HCT116 (cell line): ENCODE data around the gene WFDC8.

ENCODE experiments used
- ATF3 ChIP-seq: IDR thresholded peaks from 2 replicates; pipeline ENCODE4 v1.6.1; 2012
- CTCF ChIP-seq, 3 experiments: fragments of 200-600 bp in 1 of 3; sonication (generic) in 1 of 3; IDR thresholded peaks in 2 of 3; conservative IDR thresholded peaks in 1 of 3; 2 replicates each; pipeline ENCODE4 v1.5.1; 2012 to 2017; ENCODE audit warnings: low read depth in 2 of 3, low read length in 2 of 3, antibody characterized with exemption in 1 of 3, borderline replicate concordance in 1 of 3, control low read depth in 1 of 3, mild to moderate bottlenecking in 1 of 3, mixed read lengths in 1 of 3, mixed run types in 1 of 3, moderate library complexity in 1 of 3; ENCODE audit not compliant: insufficient read depth in 1 of 3
- EZH2 ChIP-seq: fragments of 200-600 bp; sonication (generic); IDR thresholded peaks from 2 replicates; pipeline ENCODE4 v1.6.1; 2017; ENCODE audit warnings: antibody characterized with exemption, mixed run types
- EZH2phosphoT487 ChIP-seq: fragments of 200-600 bp; IDR thresholded peaks from 2 replicates; pipeline ENCODE4 v1.6.1; 2018; ENCODE audit warnings: antibody characterized with exemption, borderline replicate concordance
- FOSL1 ChIP-seq: IDR thresholded peaks from 2 replicates; pipeline ENCODE4 v1.6.1; 2012; ENCODE audit warnings: low read depth
- POLR2A ChIP-seq: IDR thresholded peaks from 2 replicates; pipeline ENCODE4 v1.7.0; 2011; ENCODE audit warnings: borderline replicate concordance; ENCODE audit not compliant: insufficient read depth, insufficient read length; ENCODE audit errors: extremely low read depth
- POLR2AphosphoS5 ChIP-seq: IDR thresholded peaks from 2 replicates; pipeline ENCODE4 v1.6.1; 2011; ENCODE audit warnings: mild to moderate bottlenecking, low read depth, low read length, moderate library complexity
- SIN3A ChIP-seq: IDR thresholded peaks from 2 replicates; pipeline ENCODE4 v1.6.1; 2012; ENCODE audit warnings: low read depth
- TCF7L2 ChIP-seq: IDR thresholded peaks from 2 replicates; pipeline ENCODE4 v1.7.0; 2011; ENCODE audit warnings: borderline replicate concordance, inconsistent platforms; ENCODE audit not compliant: insufficient read depth, insufficient read length; ENCODE audit errors: extremely low read depth
- TF ChIP-seq, protein P1 (sequence below): IDR thresholded peaks from 2 replicates; pipeline ENCODE4 v1.6.1; 2012

GRCh38 chr20:45589725-45590124 is 10.6 kb upstream of the WFDC8 start:
- no peak for TF ChIP-seq CTCF (IDR thresholded peaks at IDR 0.05 in 2 of 3, conservative IDR thresholded peaks at IDR 0.05 in 1 of 3; ENCODE audit: borderline replicate concordance in 1 of 3, insufficient read depth in 1 of 3, low read depth in 2 of 3, low read length in 2 of 3)
- TF ChIP-seq TCF7L2: no peak
- TF ChIP-seq, protein P1, sequence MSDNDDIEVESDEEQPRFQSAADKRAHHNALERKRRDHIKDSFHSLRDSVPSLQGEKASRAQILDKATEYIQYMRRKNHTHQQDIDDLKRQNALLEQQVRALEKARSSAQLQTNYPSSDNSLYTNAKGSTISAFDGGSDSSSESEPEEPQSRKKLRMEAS: no peak
- no peak for TF ChIP-seq POLR2A
- no peak for TF ChIP-seq EZH2
- no peak for TF ChIP-seq ATF3
- TF ChIP-seq POLR2AphosphoS5: no peak
- TF ChIP-seq SIN3A: no peak
- TF ChIP-seq EZH2phosphoT487: no peak
- no peak for TF ChIP-seq FOSL1
